ENCODE results near the gene RAB7B. TPM values are rescaled to one million over a fixed set of nuclear protein-coding genes. Genes with fewer than 3 reads are reported as not detected.

RAB7B gene
- total and polyA plus RNA-seq, 2 of the 4 experiments (the other 2 are of a cell fraction) = 9.1 to 14.7 TPM

DNA sequence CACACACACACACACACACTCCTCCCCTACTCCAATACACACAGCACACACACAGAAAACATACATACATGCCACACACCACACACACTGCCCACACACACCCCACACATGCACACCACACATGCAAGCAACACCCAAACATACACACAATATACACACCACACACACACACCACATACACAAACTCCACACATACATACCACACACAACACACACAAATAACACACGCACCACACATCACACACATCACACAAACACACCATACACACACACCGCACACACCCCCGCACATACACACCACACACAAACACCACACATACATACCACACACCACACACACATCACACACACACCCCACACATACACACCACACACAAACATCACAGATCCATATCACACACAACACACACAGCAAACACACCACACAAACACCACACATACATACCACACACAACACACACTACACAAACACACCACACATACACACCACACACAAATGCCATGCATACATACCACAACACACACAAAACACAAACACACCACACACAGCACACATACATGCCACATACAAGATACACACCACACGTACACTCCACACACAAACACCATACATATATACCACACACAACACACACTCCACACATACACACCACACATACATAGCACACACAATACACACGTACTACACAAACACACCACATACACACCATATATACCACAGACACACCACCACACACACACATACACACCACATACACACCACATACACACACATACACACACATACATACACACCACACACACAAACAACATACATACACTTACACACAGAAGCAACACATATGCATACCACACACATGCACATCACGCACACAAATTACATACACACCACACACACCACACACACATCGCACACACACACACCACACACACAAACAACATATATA, 932 bp upstream of the RAB7B start (continued):
- TF ChIP-seq, protein P1, sequence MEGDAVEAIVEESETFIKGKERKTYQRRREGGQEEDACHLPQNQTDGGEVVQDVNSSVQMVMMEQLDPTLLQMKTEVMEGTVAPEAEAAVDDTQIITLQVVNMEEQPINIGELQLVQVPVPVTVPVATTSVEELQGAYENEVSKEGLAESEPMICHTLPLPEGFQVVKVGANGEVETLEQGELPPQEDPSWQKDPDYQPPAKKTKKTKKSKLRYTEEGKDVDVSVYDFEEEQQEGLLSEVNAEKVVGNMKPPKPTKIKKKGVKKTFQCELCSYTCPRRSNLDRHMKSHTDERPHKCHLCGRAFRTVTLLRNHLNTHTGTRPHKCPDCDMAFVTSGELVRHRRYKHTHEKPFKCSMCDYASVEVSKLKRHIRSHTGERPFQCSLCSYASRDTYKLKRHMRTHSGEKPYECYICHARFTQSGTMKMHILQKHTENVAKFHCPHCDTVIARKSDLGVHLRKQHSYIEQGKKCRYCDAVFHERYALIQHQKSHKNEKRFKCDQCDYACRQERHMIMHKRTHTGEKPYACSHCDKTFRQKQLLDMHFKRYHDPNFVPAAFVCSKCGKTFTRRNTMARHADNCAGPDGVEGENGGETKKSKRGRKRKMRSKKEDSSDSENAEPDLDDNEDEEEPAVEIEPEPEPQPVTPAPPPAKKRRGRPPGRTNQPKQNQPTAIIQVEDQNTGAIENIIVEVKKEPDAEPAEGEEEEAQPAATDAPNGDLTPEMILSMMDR (conservative IDR thresholded peaks at IDR 0.05; ENCODE audit: low read depth, low read length) = no peak

DNA sequence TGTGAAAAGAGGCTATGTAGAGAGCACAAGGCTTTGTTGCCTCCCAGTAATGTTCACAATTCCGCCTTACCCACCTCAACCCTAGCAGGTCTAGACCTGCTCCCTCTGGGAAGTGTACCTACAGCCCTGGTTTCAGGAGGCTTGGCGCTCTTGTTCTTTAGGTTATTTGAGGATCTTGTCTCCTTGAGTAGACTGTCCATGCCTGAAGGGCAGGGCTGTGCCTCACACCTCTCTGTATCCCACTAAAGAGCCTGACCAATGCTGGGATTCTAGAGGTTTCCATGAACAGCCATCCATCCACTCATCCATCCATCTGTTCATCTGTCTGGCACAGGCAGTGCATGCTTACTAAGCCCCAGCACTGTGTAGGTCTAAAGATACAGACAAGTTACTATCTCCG, 1.0 kb downstream of the RAB7B start:
- peak overlapping the region; percentile 61 for H2AK5ac ChIP-seq (ENCODE audit: low read depth, low read length)
- no peak overlapping the region for H2AFZ ChIP-seq (replicated peaks; ENCODE audit: low read length, poor library complexity)
- H2AK9ac ChIP-seq (replicated peaks; ENCODE audit: low read depth, low read length, poor library complexity) = peak overlapping the region; percentile 35
- no peaks in the 10 kb centered on the region for H3K27me3 ChIP-seq (ENCODE audit: control insufficient read depth, insufficient read depth, low read length)
- peaks cover 26% of the 10 kb centered on the region for H3K4me1 ChIP-seq (ENCODE audit: control insufficient read depth, insufficient read depth, low read length)
- dilution Hi-C loops (cut with HindIII; ENCODE audit: low sequenced_read_pairs, unreplicated experiment) = no loop called here
- peak overlapping the region; percentile 73; the same call in 1 of the 2 replicates for H4K91ac ChIP-seq (ENCODE audit: insufficient read depth, low read depth, low read length)
- H3K14ac ChIP-seq (replicated peaks; ENCODE audit: low read depth, low read length) = no peak overlapping the region; the same call in 1 of the 2 replicates
- H2BK15ac ChIP-seq (ENCODE audit: low read depth, low read length) = peak overlapping the region; percentile 42; the same call in 1 of the 3 replicates
- H3K18ac ChIP-seq (ENCODE audit: low read depth, low read length) = no peak overlapping the region
- ATAC-seq (ENCODE audit: low read depth) (no peak), DNase-seq (no peak)
- BruUV-seq (replicated peaks) = no TSS peak
- peak overlapping the region; percentile 25; the same call in 1 of the 2 replicates for H2BK120ac ChIP-seq (ENCODE audit: low read depth, low read length)
- no peak overlapping the region for H3K27ac ChIP-seq (ENCODE audit: insufficient read depth, low read length)
- no peaks in the 10 kb centered on the region for H3K9me3 ChIP-seq (ENCODE audit: control insufficient read depth, insufficient read depth, low read length)
- H4K8ac ChIP-seq (ENCODE audit: low read depth in 2 of 2, low read length in 2 of 2) = no peak overlapping the region
- no peak overlapping the region; the same call in 1 of the 2 replicates for H2BK20ac ChIP-seq (ENCODE audit: low read depth, low read length)
- POLR2A ChIA-PET (ENCODE audit: unreplicated experiment) = no interaction called here
- TF ChIP-seq, protein P2, sequence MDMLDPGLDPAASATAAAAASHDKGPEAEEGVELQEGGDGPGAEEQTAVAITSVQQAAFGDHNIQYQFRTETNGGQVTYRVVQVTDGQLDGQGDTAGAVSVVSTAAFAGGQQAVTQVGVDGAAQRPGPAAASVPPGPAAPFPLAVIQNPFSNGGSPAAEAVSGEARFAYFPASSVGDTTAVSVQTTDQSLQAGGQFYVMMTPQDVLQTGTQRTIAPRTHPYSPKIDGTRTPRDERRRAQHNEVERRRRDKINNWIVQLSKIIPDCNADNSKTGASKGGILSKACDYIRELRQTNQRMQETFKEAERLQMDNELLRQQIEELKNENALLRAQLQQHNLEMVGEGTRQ (IDR thresholded peaks at IDR 0.05; ENCODE audit: low read depth, low read length) = no peak
- TF ChIP-seq NFE2L2 (IDR thresholded peaks at IDR 0.05; ENCODE audit: low read depth, low read length) (no peak), POLR2A (IDR thresholded peaks at IDR 0.05; ENCODE audit: low read depth, low read length) (no peak), BHLHE40 (IDR thresholded peaks at IDR 0.05; ENCODE audit: low read depth, low read length) (no peak), RFX5 (IDR thresholded peaks at IDR 0.05; ENCODE audit: low read depth, low read length) (no peak), RAD21 (IDR thresholded peaks at IDR 0.05; ENCODE audit: low read length) (no peak), RCOR1 (IDR thresholded peaks at IDR 0.05; ENCODE audit: insufficient replicate concordance, low read length) (no peak)
- no CpG with 5 or more reads among the region's 3 CpGs for WGBS, 2 experiments (ENCODE audit: extremely low coverage in 2 of 2, insufficient read length in 1 of 2)
- H3K36me3 ChIP-seq (ENCODE audit: control insufficient read depth, insufficient read depth, low read length) = no peaks in the 10 kb centered on the region
- intact Hi-C loops (cut with micrococcal nuclease) = no loop called here
- H3K79me1 ChIP-seq (ENCODE audit: low read depth in 1 of 2, low read length in 2 of 2) = peaks cover 0 to 13% of the 10 kb centered on the region in 2 experiments; a peak in 2 of 4 replicates
- no peak overlapping the region for H2BK5ac ChIP-seq (ENCODE audit: low read depth, low read length, poor library complexity, severe bottlenecking)
- H3K9me1 ChIP-seq (ENCODE audit: insufficient read depth, low read length) = peaks cover 22% of the 10 kb centered on the region
- CTCF ChIA-PET = interaction anchor here (0.6 to 1.7 kb wide), 2 partner anchors 18 to 91 kb away, joined by 4 to 5 read pairs; no protein-coding TSS in a partner anchor
- H4K5ac ChIP-seq (ENCODE audit: low read depth, low read length) = no peak overlapping the region; the same call in 1 of the 2 replicates
- peak overlapping the region; percentile 67 for H3K4ac ChIP-seq (ENCODE audit: low read depth, low read length)
- H3K56ac ChIP-seq (ENCODE audit: extremely low read depth, insufficient read depth, low read length) = no peak overlapping the region
- H4K20me1 ChIP-seq (ENCODE audit: insufficient read depth, low read length) = no peaks in the 10 kb centered on the region
- H3K23ac ChIP-seq (ENCODE audit: low read depth, low read length) = no peak overlapping the region
- peak overlapping the region; percentile 44; the same call in 1 of the 2 replicates for H3K4me2 ChIP-seq (ENCODE audit: low read depth, low read length)
- H3K4me3 ChIP-seq (ENCODE audit: insufficient read depth, low read depth, low read length) = no peak overlapping the region
- in situ Hi-C loops (cut with MboI; ENCODE audit: low sequenced_read_pairs) = no loop called here
- H3K9ac ChIP-seq (ENCODE audit: low read depth, low read length) = no peak overlapping the region

Data from IMR-90 (cell line).